ENCODE data around the gene TMEM178B.

DNA sequence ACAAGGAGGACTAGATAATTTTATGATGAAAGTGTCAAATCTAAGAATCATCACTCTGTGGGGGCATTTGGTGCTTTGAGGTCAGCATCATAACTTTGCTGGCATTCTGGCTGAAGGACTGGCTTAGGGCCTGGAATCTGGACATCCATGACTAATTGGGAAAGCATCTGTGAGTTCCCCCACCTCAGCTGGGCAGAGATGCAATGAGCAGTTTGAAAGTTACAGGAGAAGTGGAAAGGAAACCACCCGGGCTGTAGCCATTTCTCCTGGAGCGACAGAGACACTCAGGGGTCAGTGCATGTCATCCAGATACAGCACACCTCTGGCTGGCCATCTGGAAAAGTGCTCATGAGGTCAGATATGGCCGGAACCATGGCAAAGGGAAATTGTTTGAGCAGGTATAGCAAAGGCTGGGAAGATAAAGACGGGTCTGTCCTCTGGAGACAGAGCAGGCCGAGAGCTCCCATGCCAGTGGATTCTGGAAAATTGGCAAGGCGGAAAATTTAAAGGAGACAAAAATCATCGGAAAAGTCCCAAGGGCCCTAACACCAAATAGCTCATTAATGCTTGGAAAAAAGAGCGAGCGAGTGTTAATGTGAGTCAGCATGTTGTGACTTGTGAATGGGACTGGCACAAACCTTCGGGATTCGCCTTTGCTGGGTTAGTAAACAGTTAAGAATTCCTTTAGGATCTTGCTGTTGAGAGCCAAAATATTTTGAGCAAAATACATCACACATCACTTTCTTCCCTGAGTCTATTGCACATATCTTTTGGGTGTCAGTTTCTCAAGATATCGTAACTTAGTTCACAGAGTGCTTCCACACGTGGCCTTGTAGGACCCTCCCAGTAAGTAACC, 288.9 kb downstream of the TMEM178B start:
- TF ChIP-seq POLR2AphosphoS5 (IDR thresholded peaks at IDR 0.05; ENCODE audit: borderline replicate concordance, low read depth, low read length) (no peak), EZH2 (IDR thresholded peaks at IDR 0.05) (no peak)
